Endothelial cell of umbilical vein (primary cell): ENCODE results near the gene HTRA1. TPM values are rescaled to one million over a fixed set of nuclear protein-coding genes. Genes with fewer than 3 reads are reported as not detected.

Experiments
- BruUV-seq: library from RNA; stranded (reverse); fragments of 400-500 nt; replicated peaks from 2 replicates; lab custom pipeline; 2021; lab: Mats Ljungman, UMichigan
- CTCF ChIA-PET: fragments of 300-600, 350-600 bp; sonication (Branson Sonifier 250); formaldehyde crosslinking; loops from one replicate; lab custom pipeline; 2021; ENCODE audit warnings: antibody characterized with exemption, inconsistent platforms; lab: Charles Lee
- POLR2A ChIA-PET: fragments of 300-600, 350-600 bp; sonication (Branson Sonifier 250); formaldehyde crosslinking; loops from one replicate; lab custom pipeline; 2021; ENCODE audit warnings: antibody characterized with exemption, inconsistent platforms; lab: Charles Lee
- DNase-seq: peaks from one replicate; pipeline ENCODE4 v3.0.0-alpha.2; 2011; ENCODE audit warnings: low read depth, low spot score
- FAIRE-seq: peaks from 2 replicates; lab custom pipeline; 2011; peaks lifted over from hg19 to GRCh38; lab: Jason Lieb, UNC
- H2AFZ ChIP-seq: 2 replicates; pipeline ENCODE4 v1.6.0; 2012; ENCODE audit warnings: low read depth, low read length, control low read depth, inconsistent platforms
- H3K27ac ChIP-seq: 2 replicates; pipeline ENCODE4 v1.5.1; 2011; ENCODE audit warnings: low read depth, mild to moderate bottlenecking, control low read depth, low read length, moderate library complexity; ENCODE audit not compliant: insufficient read depth
- H3K27me3 ChIP-seq, 2 experiments: 2 replicates each; pipeline versions ENCODE4 v1.6.0 to v1.6.1; 2011; ENCODE audit warnings: low read length in 2 of 2, mixed read lengths in 1 of 2; ENCODE audit not compliant: control insufficient read depth in 2 of 2, insufficient read depth in 2 of 2
- H3K36me3 ChIP-seq, 2 experiments: 2 replicates in 1 of 2; 3 replicates in 1 of 2; pipeline ENCODE4 v1.5.1; 2011; ENCODE audit warnings: low read length in 2 of 2, mild to moderate bottlenecking in 1 of 2, moderate library complexity in 1 of 2; ENCODE audit not compliant: control insufficient read depth in 2 of 2, insufficient read depth in 2 of 2; ENCODE audit errors: extremely low read depth in 1 of 2
- H3K4me1 ChIP-seq: 3 replicates; pipeline ENCODE4 v1.5.1; 2011; ENCODE audit warnings: mild to moderate bottlenecking, low read length; ENCODE audit not compliant: control insufficient read depth, insufficient read depth; ENCODE audit errors: extremely low read depth
- H3K4me2 ChIP-seq: 2 replicates; pipeline ENCODE4 v1.6.1; 2011; ENCODE audit warnings: low read length, control low read depth, mixed read lengths; ENCODE audit not compliant: insufficient read depth
- H3K4me3 ChIP-seq, 3 experiments: fragments of 200-600 bp in 1 of 3; sonication (generic), shearing (Covaris generic) in 1 of 3; replicated peaks in 1 of 3; 2 replicates each; pipeline ENCODE4 v1.5.1; 2011 to 2016; ENCODE audit warnings: control low read depth in 3 of 3, low read length in 3 of 3, mild to moderate bottlenecking in 2 of 3, inconsistent platforms in 1 of 3, low read depth in 1 of 3, moderate library complexity in 1 of 3; ENCODE audit not compliant: insufficient read depth in 1 of 3
- H3K79me2 ChIP-seq: 2 replicates; pipeline ENCODE4 v1.6.0; 2012; ENCODE audit warnings: low read length, inconsistent platforms; ENCODE audit not compliant: control insufficient read depth, insufficient read depth
- H3K9ac ChIP-seq: replicated peaks from 2 replicates; pipeline ENCODE3; 2011; ENCODE audit warnings: low read length, control low read depth; ENCODE audit not compliant: insufficient read depth; ENCODE audit errors: extremely low read depth
- H3K9me1 ChIP-seq: replicated peaks from 3 replicates; pipeline ENCODE4 v1.6.0; 2011; ENCODE audit warnings: mild to moderate bottlenecking, low read length; ENCODE audit not compliant: control insufficient read depth, insufficient read depth; ENCODE audit errors: extremely low read depth
- H3K9me3 ChIP-seq: replicated peaks from 2 replicates; pipeline ENCODE4 v1.5.1; 2012; ENCODE audit warnings: low read length, inconsistent platforms; ENCODE audit not compliant: control insufficient read depth, insufficient read depth
- H4K20me1 ChIP-seq: replicated peaks from 2 replicates; pipeline ENCODE3; 2011; ENCODE audit warnings: mild to moderate bottlenecking, low read length; ENCODE audit not compliant: control insufficient read depth, insufficient read depth; ENCODE audit errors: extremely low read depth
- EZH2 ChIP-seq: IDR thresholded peaks from 2 replicates; pipeline ENCODE4 v1.6.1; 2012; ENCODE audit warnings: borderline replicate concordance, low read depth, mild to moderate bottlenecking, moderate library complexity, low read length, inconsistent platforms; ENCODE audit not compliant: severe bottlenecking
- FOS ChIP-seq: IDR thresholded peaks from 2 replicates; pipeline ENCODE4 v1.6.1; 2011; ENCODE audit warnings: mild to moderate bottlenecking, low read length, moderate library complexity, borderline replicate concordance; ENCODE audit not compliant: insufficient read depth
- GATA2 ChIP-seq: IDR thresholded peaks from 2 replicates; pipeline ENCODE4 v1.7.0; 2011; ENCODE audit warnings: low read depth, mild to moderate bottlenecking, moderate library complexity, mixed read lengths, low read length; ENCODE audit not compliant: insufficient read length, insufficient read depth
- JUN ChIP-seq: IDR thresholded peaks from 2 replicates; pipeline ENCODE4 v1.6.1; 2011; ENCODE audit warnings: borderline replicate concordance, low read depth; ENCODE audit not compliant: insufficient read length, insufficient read depth
- MYC ChIP-seq: IDR thresholded peaks from one replicate; pipeline ENCODE4 v1.6.1; 2011; ENCODE audit warnings: mild to moderate bottlenecking, low read depth, low read length
- POLR2A ChIP-seq: IDR thresholded peaks from 2 replicates; pipeline ENCODE4 v1.6.1; 2012; ENCODE audit warnings: low read depth, mild to moderate bottlenecking, control low read depth, low read length
- POLR2AphosphoS5 ChIP-seq: IDR thresholded peaks from 2 replicates; pipeline ENCODE4 v1.6.1; 2012; ENCODE audit warnings: low read depth, mild to moderate bottlenecking, control low read depth, low read length, moderate library complexity; ENCODE audit not compliant: insufficient read depth
- dilution Hi-C: fragments of 300-500 bp; cut with MboI; formaldehyde crosslinking; loops from one replicate; pipeline ENCODE4 v1.15.0; 2019; ENCODE audit warnings: low sequenced_read_pairs; ENCODE audit not compliant: extremely low pct_ligation_motif_present
- intact Hi-C: fragments of 100-400 bp; cut with micrococcal nuclease; formaldehyde crosslinking; loops from one replicate; pipeline ENCODE4 v1.10.0; 2022
- polyA plus RNA-seq, 4 experiments: library from polyadenylated mRNA; depleted of rRNA in 3 of 4; stranded (reverse) in 3 of 4; unstranded in 1 of 4; fragments of >200 nt; gene quantifications; 2 replicates each; pipeline versions ENCODE4 v1.2.1 to v1.2.3, GENCODE V29; 2011 to 2012; ENCODE audit warnings: missing spikeins in 1 of 4
- total RNA-seq: library from RNA; stranded (reverse); gene quantifications from 2 replicates; pipeline ENCODE4 v1.2.3, GENCODE V29; 2021
- TF ChIP-seq, protein P1 (sequence below): IDR thresholded peaks from 2 replicates; pipeline ENCODE4 v1.6.1; 2011; ENCODE audit not compliant: insufficient read depth, insufficient read length
- TF ChIP-seq, protein P2 (sequence below), 2 donors: IDR thresholded peaks; 1 replicate in 1 of 2; 2 replicates in 1 of 2; pipeline ENCODE4 v1.5.1; 2011; ENCODE audit warnings: low read length in 2 of 2, mild to moderate bottlenecking in 2 of 2, moderate library complexity in 2 of 2, control low read depth in 1 of 2, inconsistent platforms in 1 of 2, low read depth in 1 of 2; ENCODE audit not compliant: insufficient read depth in 1 of 2; ENCODE audit errors: extremely low read depth in 1 of 2

The HTRA1 gene
- total and polyA plus RNA-seq, 2 donors (not counting 3 experiments of a cell fraction or from before 2014, with no cell fraction given): 192 to 270 TPM

DNA sequence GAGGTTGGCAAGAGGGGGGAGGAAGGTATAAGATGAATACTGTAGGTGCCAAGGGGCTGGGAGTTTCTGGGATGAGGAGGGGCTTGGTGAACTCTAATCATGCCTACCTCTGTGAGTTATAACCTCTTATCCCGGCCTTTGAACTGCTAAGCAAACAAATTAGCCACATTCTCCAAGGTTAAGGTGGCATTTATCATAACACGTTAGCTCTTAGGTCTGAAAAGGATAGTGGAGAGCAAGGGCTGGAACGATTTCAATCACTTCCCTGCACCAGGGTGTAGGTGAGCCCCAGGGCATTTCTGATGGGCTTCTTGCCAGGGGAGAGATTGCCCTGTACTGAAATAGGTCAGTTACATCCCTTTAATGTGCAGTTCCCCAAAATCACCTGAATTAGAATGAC, 70.6 kb downstream of the HTRA1 start:
- intact Hi-C loops (loop anchor here (2.0 kb wide), 1 partner anchor 27 kb away; no protein-coding TSS in a partner anchor), dilution Hi-C loops (no loop called here)
- FAIRE-seq: no peak
- H3K9me3 ChIP-seq: no peaks in the 10 kb centered on the region
- no peaks in the 10 kb centered on the region for H3K36me3 ChIP-seq
- BruUV-seq: no TSS peak
- H3K4me1 ChIP-seq: peaks cover 17% of the 10 kb centered on the region
- ChIA-PET POLR2A (no interaction called here), CTCF (interaction anchor here (0.6 to 1.0 kb wide), 3 partner anchors 27 to 34 kb away, joined by 3 read pairs; no protein-coding TSS in a partner anchor)
- TF ChIP-seq JUN: no peak
- TF ChIP-seq FOS: no peak
- TF ChIP-seq, protein P1, sequence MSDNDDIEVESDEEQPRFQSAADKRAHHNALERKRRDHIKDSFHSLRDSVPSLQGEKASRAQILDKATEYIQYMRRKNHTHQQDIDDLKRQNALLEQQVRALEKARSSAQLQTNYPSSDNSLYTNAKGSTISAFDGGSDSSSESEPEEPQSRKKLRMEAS: no peak
- TF ChIP-seq, protein P2, sequence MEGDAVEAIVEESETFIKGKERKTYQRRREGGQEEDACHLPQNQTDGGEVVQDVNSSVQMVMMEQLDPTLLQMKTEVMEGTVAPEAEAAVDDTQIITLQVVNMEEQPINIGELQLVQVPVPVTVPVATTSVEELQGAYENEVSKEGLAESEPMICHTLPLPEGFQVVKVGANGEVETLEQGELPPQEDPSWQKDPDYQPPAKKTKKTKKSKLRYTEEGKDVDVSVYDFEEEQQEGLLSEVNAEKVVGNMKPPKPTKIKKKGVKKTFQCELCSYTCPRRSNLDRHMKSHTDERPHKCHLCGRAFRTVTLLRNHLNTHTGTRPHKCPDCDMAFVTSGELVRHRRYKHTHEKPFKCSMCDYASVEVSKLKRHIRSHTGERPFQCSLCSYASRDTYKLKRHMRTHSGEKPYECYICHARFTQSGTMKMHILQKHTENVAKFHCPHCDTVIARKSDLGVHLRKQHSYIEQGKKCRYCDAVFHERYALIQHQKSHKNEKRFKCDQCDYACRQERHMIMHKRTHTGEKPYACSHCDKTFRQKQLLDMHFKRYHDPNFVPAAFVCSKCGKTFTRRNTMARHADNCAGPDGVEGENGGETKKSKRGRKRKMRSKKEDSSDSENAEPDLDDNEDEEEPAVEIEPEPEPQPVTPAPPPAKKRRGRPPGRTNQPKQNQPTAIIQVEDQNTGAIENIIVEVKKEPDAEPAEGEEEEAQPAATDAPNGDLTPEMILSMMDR (IDR thresholded peaks at IDR 0.05; ENCODE audit: extremely low read depth in 1 of 2, insufficient read depth in 1 of 2, low read depth in 1 of 2, low read length in 2 of 2): no peak
- no peak for TF ChIP-seq MYC
- TF ChIP-seq POLR2A: no peak
- no peak for TF ChIP-seq EZH2
- no peak for TF ChIP-seq GATA2
- no peak for TF ChIP-seq POLR2AphosphoS5
- no peak overlapping the region for H2AFZ ChIP-seq
- H3K79me2 ChIP-seq: no peaks in the 10 kb centered on the region
- no peak overlapping the region for H3K4me2 ChIP-seq
- DNase-seq: no peak
- no peak overlapping the region for H3K27ac ChIP-seq
- H3K9me1 ChIP-seq: no peaks in the 10 kb centered on the region
- no peak overlapping the region for H3K9ac ChIP-seq
- no peaks in the 10 kb centered on the region for H3K27me3 ChIP-seq
- H3K4me3 ChIP-seq: no peak overlapping the region
- H4K20me1 ChIP-seq: no peaks in the 10 kb centered on the region
